Panc1 (cell line): Measurements from ENCODE around the gene MSRB3. TPM values are rescaled to one million over a fixed set of nuclear protein-coding genes. Genes with fewer than 3 reads are reported as not detected.

Experiments
- ATAC-seq: fragments of 200-7000 bp; cut with Tn5 transposase; 2 replicates; pipeline ENCODE4 v1.9.1; 2020; ENCODE audit warnings: mild to moderate bottlenecking, moderate library complexity
- BruUV-seq: library from RNA; stranded (reverse); fragments of 400-500 nt; replicated peaks from 2 replicates; lab custom pipeline; 2021; lab: Mats Ljungman, UMichigan
- CTCF ChIA-PET: fragments of 300-600 bp; sonication (Branson Sonifier 250); formaldehyde crosslinking; loops from one replicate; lab custom pipeline; 2022; ENCODE audit warnings: antibody characterized with exemption; lab: Charles Lee
- POLR2A ChIA-PET: fragments of 300-600 bp; sonication (Branson Sonifier 250); formaldehyde crosslinking; loops from one replicate; lab custom pipeline; 2022; ENCODE audit warnings: antibody characterized with exemption; lab: Charles Lee
- DNase-seq: peaks from one replicate; pipeline ENCODE4 v3.0.0-alpha.2; 2010; ENCODE audit warnings: low read depth, low spot score
- H3K27ac ChIP-seq: 2 replicates; pipeline ENCODE4 v1.5.1; 2011; ENCODE audit warnings: mild to moderate bottlenecking, low read length, inconsistent platforms
- H3K27me3 ChIP-seq: fragments of 200-500 bp; sonication (Bioruptor generic); 2 replicates; pipeline ENCODE4 v1.6.0; 2014; ENCODE audit warnings: low read length, inconsistent platforms; ENCODE audit not compliant: control insufficient read depth, insufficient read depth
- H3K36me3 ChIP-seq: fragments of 200-500 bp; sonication (Bioruptor generic); 2 replicates; pipeline ENCODE4 v1.5.1; 2014; ENCODE audit warnings: inconsistent platforms, mild to moderate bottlenecking, low read length, moderate library complexity; ENCODE audit not compliant: control insufficient read depth, insufficient read depth
- H3K4me1 ChIP-seq: 2 replicates; pipeline ENCODE4 v1.5.1; 2011; ENCODE audit warnings: inconsistent platforms, mild to moderate bottlenecking, low read length, moderate library complexity; ENCODE audit not compliant: control insufficient read depth, insufficient read depth
- H3K4me3 ChIP-seq, 2 experiments: 2 replicates each; pipeline ENCODE4 v1.5.1; 2011 to 2012; ENCODE audit warnings: low read depth in 2 of 2, low read length in 2 of 2, mild to moderate bottlenecking in 2 of 2, inconsistent platforms in 1 of 2, moderate library complexity in 1 of 2
- H3K9me3 ChIP-seq: fragments of 200-500 bp; sonication (Bioruptor generic); 2 replicates; pipeline ENCODE4 v1.5.1; 2014; ENCODE audit warnings: low read depth, mild to moderate bottlenecking, inconsistent platforms, low read length, moderate library complexity; ENCODE audit not compliant: control insufficient read depth, insufficient read depth
- POLR2AphosphoS5 ChIP-seq: IDR thresholded peaks from 2 replicates; pipeline ENCODE4 v1.6.1; 2012; ENCODE audit warnings: mild to moderate bottlenecking, low read depth, low read length, moderate library complexity
- SIN3A ChIP-seq: IDR thresholded peaks from 2 replicates; pipeline ENCODE4 v1.6.1; 2012; ENCODE audit warnings: low read depth, mild to moderate bottlenecking, low read length, moderate library complexity, borderline replicate concordance; ENCODE audit not compliant: insufficient read depth
- TCF7L2 ChIP-seq: IDR thresholded peaks from 2 replicates; pipeline ENCODE4 v1.6.1; 2011; ENCODE audit warnings: mild to moderate bottlenecking, low read depth, low read length, inconsistent platforms
- in situ Hi-C: cut with HindIII; loops from 2 replicates; pipeline ENCODE4 v1.10.0; 2016; ENCODE audit warnings: low sequenced_read_pairs, low pct_unique_long_range_greater_than_20kb
- intact Hi-C: fragments of 100-400 bp; cut with micrococcal nuclease; formaldehyde crosslinking; loops from one replicate; pipeline ENCODE4 v1.10.0; 2022; ENCODE audit not compliant: unreplicated experiment
- total RNA-seq: library from RNA; stranded (reverse); gene quantifications from one replicate; pipeline ENCODE4 v1.2.1, GENCODE V29; 2021; ENCODE audit not compliant: unreplicated experiment
- TF ChIP-seq, protein P1 (sequence below): fragments of 450-650 bp; IDR thresholded peaks from 2 replicates; pipeline ENCODE4 v1.5.1; 2017; ENCODE audit warnings: mild to moderate bottlenecking
- TF ChIP-seq, protein P2 (sequence below), 2 experiments: IDR thresholded peaks; 2 replicates each; pipeline ENCODE4 v1.6.1; 2011 to 2012; ENCODE audit warnings: low read depth in 2 of 2, control low read depth in 1 of 2, low read length in 1 of 2, mild to moderate bottlenecking in 1 of 2, moderate library complexity in 1 of 2; ENCODE audit not compliant: insufficient read depth in 1 of 2

Gene MSRB3
- total RNA-seq, 1 experiment from 2014 or later: 89.7 TPM

GRCh38 chr12:65508276-65509035 lies 230.0 kb downstream of the MSRB3 start:
- BruUV-seq: no TSS peak
- TF ChIP-seq TCF7L2 (no peak), SIN3A (no peak), POLR2AphosphoS5 (no peak)
- TF ChIP-seq, protein P1, sequence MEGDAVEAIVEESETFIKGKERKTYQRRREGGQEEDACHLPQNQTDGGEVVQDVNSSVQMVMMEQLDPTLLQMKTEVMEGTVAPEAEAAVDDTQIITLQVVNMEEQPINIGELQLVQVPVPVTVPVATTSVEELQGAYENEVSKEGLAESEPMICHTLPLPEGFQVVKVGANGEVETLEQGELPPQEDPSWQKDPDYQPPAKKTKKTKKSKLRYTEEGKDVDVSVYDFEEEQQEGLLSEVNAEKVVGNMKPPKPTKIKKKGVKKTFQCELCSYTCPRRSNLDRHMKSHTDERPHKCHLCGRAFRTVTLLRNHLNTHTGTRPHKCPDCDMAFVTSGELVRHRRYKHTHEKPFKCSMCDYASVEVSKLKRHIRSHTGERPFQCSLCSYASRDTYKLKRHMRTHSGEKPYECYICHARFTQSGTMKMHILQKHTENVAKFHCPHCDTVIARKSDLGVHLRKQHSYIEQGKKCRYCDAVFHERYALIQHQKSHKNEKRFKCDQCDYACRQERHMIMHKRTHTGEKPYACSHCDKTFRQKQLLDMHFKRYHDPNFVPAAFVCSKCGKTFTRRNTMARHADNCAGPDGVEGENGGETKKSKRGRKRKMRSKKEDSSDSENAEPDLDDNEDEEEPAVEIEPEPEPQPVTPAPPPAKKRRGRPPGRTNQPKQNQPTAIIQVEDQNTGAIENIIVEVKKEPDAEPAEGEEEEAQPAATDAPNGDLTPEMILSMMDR: no peak
- TF ChIP-seq, protein P2, sequence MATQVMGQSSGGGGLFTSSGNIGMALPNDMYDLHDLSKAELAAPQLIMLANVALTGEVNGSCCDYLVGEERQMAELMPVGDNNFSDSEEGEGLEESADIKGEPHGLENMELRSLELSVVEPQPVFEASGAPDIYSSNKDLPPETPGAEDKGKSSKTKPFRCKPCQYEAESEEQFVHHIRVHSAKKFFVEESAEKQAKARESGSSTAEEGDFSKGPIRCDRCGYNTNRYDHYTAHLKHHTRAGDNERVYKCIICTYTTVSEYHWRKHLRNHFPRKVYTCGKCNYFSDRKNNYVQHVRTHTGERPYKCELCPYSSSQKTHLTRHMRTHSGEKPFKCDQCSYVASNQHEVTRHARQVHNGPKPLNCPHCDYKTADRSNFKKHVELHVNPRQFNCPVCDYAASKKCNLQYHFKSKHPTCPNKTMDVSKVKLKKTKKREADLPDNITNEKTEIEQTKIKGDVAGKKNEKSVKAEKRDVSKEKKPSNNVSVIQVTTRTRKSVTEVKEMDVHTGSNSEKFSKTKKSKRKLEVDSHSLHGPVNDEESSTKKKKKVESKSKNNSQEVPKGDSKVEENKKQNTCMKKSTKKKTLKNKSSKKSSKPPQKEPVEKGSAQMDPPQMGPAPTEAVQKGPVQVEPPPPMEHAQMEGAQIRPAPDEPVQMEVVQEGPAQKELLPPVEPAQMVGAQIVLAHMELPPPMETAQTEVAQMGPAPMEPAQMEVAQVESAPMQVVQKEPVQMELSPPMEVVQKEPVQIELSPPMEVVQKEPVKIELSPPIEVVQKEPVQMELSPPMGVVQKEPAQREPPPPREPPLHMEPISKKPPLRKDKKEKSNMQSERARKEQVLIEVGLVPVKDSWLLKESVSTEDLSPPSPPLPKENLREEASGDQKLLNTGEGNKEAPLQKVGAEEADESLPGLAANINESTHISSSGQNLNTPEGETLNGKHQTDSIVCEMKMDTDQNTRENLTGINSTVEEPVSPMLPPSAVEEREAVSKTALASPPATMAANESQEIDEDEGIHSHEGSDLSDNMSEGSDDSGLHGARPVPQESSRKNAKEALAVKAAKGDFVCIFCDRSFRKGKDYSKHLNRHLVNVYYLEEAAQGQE (IDR thresholded peaks at IDR 0.05; ENCODE audit: insufficient read depth in 1 of 2, low read depth in 2 of 2, low read length in 1 of 2): no peak
- no peaks in the 10 kb centered on the region for H3K4me1 ChIP-seq
- no peaks in the 10 kb centered on the region for H3K27me3 ChIP-seq
- ATAC-seq (no peak), DNase-seq (no peak)
- H3K4me3 ChIP-seq: no peak overlapping the region
- intact Hi-C loops: no loop called here
- ChIA-PET POLR2A (no interaction called here), CTCF (no interaction called here)
- H3K36me3 ChIP-seq: no peaks in the 10 kb centered on the region
- in situ Hi-C loops: no loop called here
- H3K9me3 ChIP-seq: no peaks in the 10 kb centered on the region
- no peak overlapping the region for H3K27ac ChIP-seq

- intact Hi-C loops: no loop called here
- Histone ChIP-seq H3K4me1 (no peaks in the 10 kb centered on the region), H3K27me3 (no peaks in the 10 kb centered on the region), H3K27ac (no peak overlapping the region), H3K9me3 (no peaks in the 10 kb centered on the region), H3K4me3 (no peak overlapping the region), H3K36me3 (no peaks in the 10 kb centered on the region)
- BruUV-seq: no TSS peak
- CTCF ChIA-PET: no interaction called here
- in situ Hi-C loops: no loop called here
- POLR2A ChIA-PET: no interaction called here
- no peak for TF ChIP-seq POLR2AphosphoS5
- TF ChIP-seq TCF7L2: no peak
- TF ChIP-seq, protein P2 (IDR thresholded peaks at IDR 0.05; ENCODE audit: insufficient read depth in 1 of 2, low read depth in 2 of 2, low read length in 1 of 2): no peak
- no peak for TF ChIP-seq SIN3A
- TF ChIP-seq, protein P1: no peak
- DNase-seq (no peak), ATAC-seq (no peak)
Observed at GRCh38 chr12:65510007-65510406, 231.5 kb downstream of the MSRB3 start.
